GM21447 (cell line): ENCODE measurements around the gene MT1H.

Experiments
- ATAC-seq: cut with Tn5 transposase; IDR thresholded peaks from one replicate; pipeline ENCODE4 v1.9.1; 2021; ENCODE audit not compliant: unreplicated experiment

The MT1H gene

DNA sequence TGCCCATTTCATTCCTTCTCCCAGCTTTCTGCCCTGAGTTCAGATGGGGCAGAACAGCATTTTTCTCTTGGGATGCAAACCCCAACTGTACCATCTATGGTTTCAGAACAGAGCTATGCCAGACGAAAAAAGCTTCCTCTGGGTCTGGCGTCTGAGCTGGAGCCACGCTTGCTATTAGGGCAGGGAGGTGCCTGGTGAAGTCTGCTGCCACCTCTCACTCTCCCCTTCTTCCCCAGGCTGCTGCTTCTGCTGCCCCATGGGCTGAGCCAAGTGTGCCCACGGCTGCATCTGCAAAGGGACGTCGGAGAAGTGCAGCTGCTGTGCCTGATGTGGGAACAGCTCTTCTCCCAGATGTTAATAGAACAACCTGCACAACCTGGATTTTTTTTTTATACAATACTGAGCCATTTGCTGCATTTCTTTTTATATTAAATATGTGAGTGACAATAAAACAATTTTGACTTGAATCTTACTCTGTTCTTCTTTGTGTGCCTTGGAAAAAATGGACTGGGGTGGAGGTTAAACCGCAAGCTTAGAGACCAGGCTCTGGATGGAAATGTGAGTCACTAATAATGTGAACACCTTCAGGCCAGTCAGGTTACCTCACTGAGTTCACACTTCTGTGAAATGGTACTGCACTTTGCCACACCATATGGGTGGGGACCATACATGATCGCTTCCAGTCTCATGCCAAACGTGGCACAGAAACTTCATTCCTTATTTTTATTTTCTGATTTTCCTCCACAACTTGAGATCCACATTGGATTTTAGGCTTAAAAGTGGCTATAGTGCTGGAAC is 32.8 kb upstream of the MT1H start:
- no peak for ATAC-seq

DNA sequence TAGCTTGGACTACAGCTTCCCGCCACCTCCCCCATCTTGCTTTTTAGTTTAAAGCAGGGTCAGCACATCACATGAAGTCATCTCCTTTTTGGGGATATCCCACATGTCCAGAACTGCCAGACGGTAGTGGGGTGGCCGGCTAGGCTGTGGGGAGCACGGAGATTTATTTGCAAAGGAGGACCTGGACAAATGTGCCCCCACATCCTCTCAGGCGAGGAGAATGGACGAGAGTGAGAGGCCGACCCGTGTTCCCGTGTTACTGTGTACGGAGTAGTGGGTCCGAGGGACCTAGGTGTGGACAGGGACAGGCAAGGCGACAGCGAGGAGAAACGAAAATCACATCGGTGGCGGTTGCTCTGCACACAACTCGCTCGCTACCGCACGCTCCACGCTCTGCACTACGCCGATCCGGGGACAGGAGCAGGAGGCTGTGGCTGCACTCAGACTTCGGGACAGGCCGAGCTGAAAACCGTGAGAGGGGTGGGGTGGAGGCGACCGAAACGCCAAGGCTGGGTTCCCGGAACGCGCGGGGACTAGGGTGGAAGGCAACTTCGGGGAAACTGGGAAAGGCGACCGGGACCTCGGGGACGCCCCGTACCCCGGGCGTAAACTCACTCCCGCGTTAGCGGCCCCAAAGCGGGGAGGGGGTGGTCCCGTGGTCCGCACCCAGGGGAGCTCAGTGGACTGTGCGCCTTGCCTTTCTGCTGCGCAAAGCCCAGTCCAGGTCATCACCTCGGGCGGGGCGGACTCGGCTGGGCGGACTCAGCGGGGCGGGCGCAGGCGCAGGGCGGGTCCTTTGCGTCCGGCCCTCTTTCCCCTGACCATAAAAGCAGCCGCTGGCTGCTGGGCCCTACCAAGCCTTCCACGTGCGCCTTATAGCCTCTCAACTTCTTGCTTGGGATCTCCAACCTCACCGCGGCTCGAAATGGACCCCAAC is 31.5 kb upstream of the MT1H start, which contains the start of gene MT1A:
TSS of gene MT1A (plus strand) at position 853 of the 937 bp plus-strand sequence. CDS start at position 926, 73 bp downstream.
- no peak for ATAC-seq

DNA sequence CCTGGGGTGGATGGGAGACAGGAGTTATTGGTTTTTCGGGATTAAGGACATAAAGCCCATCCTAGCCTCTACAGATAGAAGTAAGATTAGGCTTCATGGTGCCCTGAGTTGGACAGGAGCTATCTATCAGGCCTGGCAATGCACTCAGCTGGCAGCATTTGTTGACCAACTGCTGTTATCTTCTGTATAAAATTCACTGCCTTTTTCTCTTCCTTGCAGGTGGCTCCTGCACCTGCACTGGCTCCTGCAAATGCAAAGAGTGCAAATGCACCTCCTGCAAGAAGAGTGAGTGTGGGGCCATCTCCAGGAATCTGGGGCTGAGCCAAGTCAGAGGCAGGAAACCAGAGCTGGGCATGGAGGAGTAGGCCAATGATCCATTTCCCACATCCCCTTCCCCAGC is 30.6 kb upstream of the MT1H start:
- ATAC-seq, result no peak

DNA sequence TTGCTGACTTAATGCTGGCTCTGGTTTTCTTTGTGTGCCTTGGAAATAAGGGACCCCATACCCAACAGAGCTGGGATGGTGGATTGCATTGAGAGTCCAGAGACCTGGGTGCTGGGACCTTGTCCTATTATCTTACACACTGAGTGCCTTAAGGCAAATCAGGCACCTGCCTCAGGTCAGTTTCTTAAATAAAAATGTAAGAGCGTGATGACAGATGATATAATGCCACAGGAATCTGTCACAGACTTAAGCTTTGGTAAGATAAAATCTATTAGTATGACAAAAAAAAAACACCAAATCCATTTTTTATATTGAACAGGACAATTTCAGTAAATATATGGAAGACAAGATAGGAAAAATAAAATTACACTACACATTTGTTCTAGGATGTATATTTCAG is 29.5 kb upstream of the MT1H start:
- no peak for ATAC-seq

DNA sequence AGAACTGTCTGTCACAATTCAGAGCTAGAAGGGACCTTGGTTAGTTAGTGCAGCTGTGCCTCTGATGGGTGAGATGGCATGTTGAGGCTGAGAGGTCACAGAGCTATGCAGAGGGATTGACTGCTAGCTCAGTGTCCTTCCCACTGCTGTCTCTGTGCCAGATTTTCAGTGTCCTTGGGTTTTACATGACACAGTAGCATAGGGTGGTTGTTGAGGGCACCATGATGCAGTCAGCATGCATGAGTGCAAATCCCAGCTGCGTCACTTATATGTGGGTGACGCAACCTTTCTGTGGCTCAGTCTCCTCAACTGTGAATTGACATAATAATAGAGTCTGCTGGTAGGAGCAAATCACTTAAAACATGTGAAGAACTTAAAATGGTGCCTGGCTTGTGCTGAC is 28.4 kb upstream of the MT1H start:
- ATAC-seq, result no peak

DNA sequence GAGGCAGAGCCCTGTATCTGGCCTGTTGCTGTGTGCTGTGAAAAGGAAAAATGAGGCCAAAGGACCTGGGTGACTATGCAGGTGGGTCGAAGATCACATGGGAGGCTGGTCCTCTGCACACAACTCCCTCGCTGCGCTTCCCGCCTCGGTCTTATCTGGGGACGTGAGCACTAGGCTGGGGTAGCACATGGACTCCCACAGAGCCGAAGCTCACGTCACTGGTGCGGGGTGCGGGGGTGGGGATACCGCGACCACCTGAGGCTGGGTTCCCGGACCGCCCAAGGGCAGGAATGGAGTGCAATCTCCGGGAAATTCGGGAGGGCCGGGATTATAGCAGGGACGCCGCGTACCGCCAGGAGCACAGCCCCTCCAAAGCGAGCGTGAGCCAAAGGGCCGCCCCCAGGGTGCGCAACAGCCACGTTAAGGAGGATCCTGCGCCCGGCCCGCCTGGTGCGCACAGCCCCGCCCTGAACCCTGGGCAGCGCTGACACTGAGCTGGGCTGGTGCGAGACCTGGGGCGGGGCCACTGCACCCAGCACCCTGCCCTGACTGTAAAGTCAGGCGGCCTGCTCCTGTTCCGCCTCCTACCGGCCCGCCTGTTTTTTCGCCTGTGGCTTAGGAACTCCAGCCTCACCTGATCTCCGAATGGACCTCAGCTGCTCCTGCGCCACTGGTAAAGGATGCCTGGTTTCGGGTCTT is 26.4 kb upstream of the MT1H start:
- peak; percentile 45 for ATAC-seq

DNA sequence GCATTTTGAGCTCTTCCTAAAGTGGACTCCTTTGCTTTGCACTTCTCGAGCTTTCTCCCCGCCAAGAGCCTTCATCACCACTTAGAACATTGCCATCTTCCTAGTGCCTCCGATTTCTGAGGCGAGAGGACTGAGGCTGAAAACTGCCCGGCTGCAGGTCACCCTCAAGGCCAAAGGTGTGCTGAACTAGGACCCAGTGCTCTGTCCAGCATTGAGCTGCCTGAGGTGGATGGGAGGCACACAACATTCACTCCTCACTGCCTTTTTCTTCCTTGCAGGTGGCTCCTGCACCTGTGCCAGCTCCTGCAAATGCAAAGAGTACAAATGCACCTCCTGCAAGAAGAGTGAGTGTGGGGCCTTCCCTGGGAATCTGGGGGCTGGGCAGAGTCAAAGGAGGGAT is 25.8 kb upstream of the MT1H start:
- no peak for ATAC-seq

DNA sequence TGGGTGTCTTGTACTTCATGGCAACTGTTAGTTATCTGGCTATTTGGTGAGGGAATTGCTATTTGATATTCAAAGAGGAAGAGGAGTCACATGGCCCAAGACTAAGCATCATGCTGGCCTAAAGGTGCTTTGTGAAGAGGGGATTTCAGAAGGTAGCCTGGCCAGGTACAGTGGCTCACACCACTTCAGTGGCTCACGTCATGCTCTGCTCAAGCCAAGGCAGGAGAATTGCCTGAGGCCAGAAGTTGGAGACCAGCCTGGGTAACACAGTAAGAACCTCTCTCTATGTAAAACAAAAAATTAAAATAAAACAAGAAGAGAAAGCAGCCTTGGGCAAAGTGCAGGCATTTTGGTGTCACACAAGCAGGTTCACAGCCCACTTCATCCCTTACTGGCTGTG is 24.3 kb upstream of the MT1H start:
- ATAC-seq, result no peak

DNA sequence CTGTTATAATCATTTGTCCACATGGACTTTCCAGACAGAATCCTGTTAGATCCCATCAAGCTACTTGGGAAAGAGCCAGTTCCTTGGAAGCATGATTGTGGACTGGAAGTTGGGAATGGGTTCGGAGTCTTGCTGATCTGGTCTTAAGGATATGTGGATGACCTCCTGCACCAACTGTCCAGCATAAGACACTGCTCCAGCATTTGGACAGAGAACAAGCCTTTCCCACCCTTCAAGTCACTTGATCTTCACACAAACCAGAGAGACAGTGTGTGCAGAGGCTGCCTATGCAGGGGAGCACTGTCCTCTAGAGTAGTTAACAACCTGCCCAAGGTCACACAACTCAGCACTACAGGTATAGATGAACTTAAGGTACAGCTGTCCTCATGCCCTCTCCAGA is 23.8 kb upstream of the MT1H start:
- ATAC-seq, result no peak

DNA sequence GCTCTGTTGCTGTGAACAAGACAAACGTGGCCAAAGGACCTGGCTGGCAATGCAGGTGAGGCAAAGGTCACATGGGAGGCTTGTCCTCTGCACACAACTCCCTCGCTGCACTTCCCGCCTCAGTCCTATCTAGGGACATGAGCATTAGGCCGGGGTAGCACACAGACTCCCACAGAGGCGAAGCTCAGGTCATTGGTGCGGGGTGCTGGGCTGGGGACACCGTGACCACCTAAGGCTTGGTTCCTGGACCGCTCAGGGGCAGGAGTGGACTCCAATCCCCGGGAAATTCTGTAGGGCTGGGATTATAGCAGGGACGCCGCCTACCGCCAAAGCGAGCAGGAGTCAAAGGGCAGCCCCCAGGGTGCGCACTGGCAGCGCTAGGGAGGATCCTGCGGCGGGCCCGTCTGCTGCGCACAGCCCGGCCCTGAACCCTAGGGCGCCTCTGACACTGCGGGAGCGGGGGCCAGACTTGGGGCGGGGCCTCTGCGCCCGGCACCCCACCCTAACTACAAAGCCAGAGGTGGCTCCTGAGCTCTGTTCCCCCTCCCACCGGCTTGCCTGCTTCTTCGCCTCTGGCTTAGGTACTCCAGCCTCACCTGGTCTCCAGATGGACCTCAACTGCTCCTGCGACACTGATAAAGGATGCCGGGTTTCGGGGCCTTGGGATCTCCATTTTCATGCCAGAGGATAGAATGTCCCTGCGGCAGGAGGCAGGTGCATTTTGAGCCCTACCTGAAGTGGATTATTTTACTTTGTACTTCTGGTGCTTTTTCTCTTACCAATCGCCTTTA is 21.8 kb upstream of the MT1H start:
- no peak for ATAC-seq

DNA sequence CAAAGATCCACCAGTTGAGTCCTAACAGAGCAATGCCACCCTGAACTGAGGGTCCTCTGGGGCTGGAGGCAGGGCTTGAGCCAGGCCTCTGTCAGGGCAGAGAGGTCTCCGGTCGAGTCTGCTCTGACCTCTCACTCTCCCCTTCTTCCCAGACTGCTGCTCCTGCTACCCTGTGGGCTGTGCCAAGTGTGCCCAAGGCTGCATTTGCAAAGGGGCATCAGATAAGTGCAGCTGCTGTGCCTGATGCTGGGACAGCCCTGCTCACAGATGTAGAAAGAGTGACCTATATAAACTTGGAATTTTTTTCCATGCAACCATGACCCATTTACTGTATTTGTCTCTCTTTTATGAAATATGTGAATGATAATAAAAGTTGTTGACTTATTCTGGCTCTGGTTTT is 20.3 kb upstream of the MT1H start:
- ATAC-seq, result no peak

DNA sequence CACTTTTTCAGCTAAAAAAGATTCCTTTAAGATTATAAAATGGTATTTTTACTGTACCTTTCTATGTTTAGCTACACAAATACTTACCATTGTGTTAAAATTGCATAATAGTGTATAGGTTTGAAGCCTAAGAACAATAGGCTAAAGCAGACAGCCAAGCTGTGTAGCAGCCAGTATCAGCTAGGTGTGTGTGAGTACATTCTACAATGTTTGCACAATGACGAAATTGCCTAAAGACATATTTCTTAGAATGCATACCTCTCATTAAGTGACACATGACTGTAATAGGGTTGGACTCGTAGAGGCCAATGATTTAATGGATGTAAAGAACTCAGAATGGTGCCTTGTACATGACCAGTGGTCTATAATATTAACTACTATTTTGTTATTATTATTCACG is 19.8 kb upstream of the MT1H start:
- no peak for ATAC-seq

DNA sequence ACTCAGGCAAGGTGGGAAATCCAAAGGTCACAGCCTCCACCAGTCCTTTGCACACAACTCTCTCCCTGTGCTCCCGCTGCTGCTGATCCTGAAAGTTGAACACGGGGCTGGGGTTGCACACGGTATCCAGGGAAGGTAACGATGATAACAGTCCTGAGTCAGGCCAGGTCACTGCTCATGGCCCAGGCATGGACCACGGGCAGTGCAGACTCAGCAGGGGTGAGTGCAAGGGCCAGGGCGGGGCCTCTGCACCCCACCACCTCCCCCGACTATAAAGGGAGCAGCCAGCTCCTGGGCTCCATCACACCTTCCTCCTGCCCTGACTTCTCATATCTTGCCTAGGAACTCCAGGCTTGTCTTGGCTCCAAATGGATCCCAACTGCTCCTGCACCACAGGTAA is 18.0 kb upstream of the MT1H start, which contains the start of gene MT1B:
TSS of gene MT1B (plus strand) at position 301 of the 400 bp plus-strand sequence. CDS start at position 369, 68 bp downstream.
- ATAC-seq, result no peak

DNA sequence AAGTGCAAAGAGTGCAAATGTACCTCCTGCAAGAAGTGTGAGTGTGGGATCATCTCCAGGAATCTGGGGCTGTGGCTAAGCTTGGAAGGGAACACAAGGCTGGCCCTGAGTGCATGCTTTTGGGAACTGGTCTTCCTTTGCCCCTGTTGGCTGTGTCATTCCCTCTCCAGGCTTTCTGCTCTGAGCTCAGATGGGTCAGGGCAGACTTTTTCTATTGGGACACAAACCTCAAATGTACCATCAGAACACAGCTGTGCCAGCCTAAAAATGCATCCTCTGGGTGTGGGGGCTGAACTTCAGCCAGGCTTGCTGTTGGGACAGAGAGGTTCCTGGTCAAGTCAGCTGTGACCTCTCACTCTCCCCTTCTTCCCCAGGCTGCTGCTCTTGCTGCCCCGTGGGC is 17.0 kb upstream of the MT1H start:
- no peak for ATAC-seq

DNA sequence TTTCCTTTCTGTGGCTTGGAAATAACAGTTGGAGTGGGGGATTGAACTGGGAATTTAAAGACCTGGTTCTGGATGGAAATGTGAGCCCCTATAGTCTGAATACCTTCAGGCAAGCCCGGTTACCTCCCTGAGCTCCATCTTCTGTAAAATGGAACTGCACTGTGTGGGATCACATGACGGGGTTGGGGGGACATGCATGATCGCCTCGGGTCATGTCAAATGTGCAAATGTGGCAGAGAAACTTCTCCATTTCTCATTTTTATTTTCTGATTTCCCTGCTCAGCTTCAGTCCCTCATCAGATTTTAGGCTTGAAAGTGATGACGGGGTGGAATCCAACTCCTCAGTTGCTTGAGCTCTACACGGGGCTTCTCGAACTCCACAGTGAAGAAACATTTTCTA is 16.4 kb upstream of the MT1H start:
- no peak for ATAC-seq

DNA sequence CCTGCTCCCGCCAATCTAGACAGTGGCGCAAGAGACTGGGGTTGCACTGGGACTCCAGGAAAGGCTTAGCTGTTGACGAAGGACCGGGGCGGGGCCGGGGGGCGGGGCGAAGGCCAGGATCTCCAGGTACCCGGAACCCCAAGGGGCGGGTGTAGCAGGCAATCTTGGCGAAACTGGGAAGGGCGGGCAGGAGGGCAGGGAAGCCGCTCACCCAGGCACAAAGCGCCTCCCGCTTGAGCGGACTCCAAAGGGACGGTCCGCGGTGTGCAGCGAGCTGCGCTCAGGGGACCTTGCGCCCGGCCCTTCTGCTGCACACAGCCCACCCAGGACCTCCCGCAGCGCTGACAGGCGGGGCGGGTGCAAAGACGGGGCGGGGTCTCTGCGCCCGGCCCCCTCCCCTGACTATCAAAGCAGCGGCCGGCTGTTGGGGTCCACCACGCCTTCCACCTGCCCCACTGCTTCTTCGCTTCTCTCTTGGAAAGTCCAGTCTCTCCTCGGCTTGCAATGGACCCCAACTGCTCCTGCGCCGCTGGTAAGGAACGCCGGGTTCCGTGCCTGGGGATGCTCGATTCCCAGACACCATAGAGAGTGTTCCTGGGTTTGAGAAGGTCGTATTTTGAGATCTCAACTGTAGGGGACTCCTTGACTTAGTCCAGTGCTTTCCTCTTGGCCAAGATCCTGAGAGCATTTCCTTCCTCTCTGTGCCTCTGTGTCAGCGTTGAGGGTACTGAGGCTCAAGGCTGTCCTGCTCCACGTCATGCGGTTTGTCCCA is 11.9 kb upstream of the MT1H start, which contains the start of gene MT1F:
TSS of gene MT1F (plus strand) at position 405 of the 772 bp plus-strand sequence. CDS start at position 505, 100 bp downstream.
- no peak for ATAC-seq

DNA sequence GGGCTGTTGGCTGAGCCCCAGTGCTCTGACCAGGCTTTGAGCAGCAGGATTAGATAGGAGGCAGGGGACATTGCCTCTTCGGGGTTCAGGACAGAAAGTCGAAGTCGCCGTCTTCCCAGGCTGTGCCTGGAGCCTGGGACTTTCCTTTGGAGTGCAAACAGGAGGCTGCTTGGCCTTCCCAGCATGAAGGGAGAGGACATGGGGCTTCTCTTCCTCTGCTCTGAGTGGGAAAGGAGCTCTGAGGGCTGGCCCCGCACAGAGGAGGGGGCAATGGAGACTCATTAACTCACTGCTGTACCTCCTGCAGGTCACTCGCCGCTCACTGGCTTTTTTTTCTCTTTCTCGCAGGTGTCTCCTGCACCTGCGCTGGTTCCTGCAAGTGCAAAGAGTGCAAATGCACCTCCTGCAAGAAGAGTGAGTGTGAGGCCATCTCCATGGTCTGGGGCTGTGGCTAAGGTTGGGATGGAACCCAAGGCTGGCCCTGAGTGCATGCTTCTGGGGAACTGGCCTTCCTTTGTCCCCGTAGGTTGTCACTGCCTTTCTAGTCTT is 11.2 kb upstream of the MT1H start:
- no peak for ATAC-seq

DNA sequence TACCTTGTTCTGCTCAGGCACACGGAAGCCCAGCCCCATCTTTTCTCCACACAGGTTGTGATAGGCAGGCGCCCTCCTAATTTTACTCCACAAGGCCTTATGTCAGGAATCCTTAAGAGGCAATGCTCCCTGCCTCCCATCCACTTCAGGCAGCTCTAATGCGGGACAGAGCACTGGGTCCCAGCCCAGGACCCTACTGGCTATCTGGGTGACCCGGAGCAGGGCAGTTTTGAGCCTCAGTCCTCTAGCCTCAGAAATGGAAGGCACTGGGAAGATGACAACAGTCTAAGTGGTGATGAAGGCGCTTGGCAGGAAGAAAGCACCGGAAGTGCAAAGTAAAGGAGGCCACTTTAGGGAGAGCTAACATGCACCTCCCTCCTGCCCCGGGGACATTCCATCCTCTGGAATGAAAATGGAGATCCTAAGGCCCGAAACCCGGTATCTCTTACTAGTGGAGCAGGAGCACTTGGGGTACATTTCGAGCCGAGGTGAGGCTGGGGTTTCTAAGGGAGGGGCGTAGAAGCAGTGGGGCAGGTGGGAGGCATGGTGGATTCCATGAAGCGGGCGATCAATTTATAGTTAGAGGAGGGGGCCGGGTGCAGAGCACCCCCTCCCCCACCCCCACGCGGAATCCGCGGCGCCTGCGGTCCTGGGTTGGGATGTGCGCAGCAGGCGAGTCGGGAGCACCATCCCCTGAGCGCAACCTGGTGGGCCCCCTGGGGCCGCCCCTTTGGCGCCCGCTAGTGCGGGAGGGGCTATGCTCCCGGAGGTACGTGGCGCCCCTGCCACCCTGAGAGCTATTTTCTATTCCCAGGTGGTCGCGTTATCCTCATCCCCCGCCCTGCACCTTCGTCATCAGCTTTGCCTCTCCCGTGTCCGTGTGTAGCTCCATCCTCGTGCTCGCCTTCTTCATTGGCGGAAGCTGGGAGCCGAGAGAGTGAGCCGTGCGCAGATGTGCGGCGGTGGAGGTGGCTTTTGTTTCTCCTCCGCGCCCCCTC is 7.0 kb upstream of the MT1H start:
- ATAC-seq, result no peak
